Calu3 (cell line): ENCODE measurements around the gene ACTBL2. TPM values are rescaled to one million over a fixed set of nuclear protein-coding genes. Genes with fewer than 3 reads are reported as not detected.

Experiments used
- BruUV-seq: library from RNA; stranded (reverse); fragments of 400-500 nt; replicated peaks from 2 replicates; lab custom pipeline; 2021; lab: Mats Ljungman, UMichigan
- CTCF ChIA-PET: fragments of 300-600 bp; sonication (Branson Sonifier 250); formaldehyde crosslinking; loops from one replicate; lab custom pipeline; 2022; ENCODE audit warnings: antibody characterized with exemption; lab: Charles Lee
- DNase-seq: peaks from one replicate; pipeline ENCODE4 v3.0.0; 2022
- H3K27ac Mint-ChIP-seq: one replicate; pipeline ENCODE4 v1.8.0; 2022; ENCODE audit warnings: mixed read lengths; ENCODE audit not compliant: unreplicated experiment
- H3K27me3 Mint-ChIP-seq: one replicate; pipeline ENCODE4 v1.8.0; 2022; ENCODE audit warnings: mixed read lengths; ENCODE audit not compliant: unreplicated experiment
- H3K36me3 Mint-ChIP-seq: one replicate; pipeline ENCODE4 v1.8.0; 2022; ENCODE audit warnings: mild to moderate bottlenecking, moderate library complexity, mixed read lengths; ENCODE audit not compliant: insufficient read depth, unreplicated experiment
- H3K4me1 Mint-ChIP-seq: one replicate; pipeline ENCODE4 v1.8.0; 2022; ENCODE audit warnings: mild to moderate bottlenecking, low read depth, mixed read lengths; ENCODE audit not compliant: unreplicated experiment
- H3K4me3 Mint-ChIP-seq: one replicate; pipeline ENCODE4 v1.8.0; 2022; ENCODE audit warnings: mild to moderate bottlenecking, low read depth, moderate library complexity, mixed read lengths; ENCODE audit not compliant: unreplicated experiment
- H3K9me3 Mint-ChIP-seq: one replicate; pipeline ENCODE4 v1.8.0; 2022; ENCODE audit warnings: low read depth, mixed read lengths; ENCODE audit not compliant: unreplicated experiment
- intact Hi-C: fragments of 100-400 bp; cut with micrococcal nuclease; formaldehyde crosslinking; loops from one replicate; pipeline ENCODE4 v1.10.0; 2022; ENCODE audit not compliant: unreplicated experiment
- total RNA-seq: library from RNA; stranded (reverse); gene quantifications from 2 replicates; pipeline ENCODE4 v1.2.3, GENCODE V29; 2022
- TF ChIP-seq, protein P1 (sequence below): fragments of 200-600 bp; IDR thresholded peaks from one replicate; pipeline ENCODE4 v1.8.0; 2022; ENCODE audit warnings: antibody characterized with exemption; ENCODE audit not compliant: unreplicated experiment

The ACTBL2 gene
- total RNA-seq, 1 experiment from 2014 or later, result 0.45 TPM

DNA sequence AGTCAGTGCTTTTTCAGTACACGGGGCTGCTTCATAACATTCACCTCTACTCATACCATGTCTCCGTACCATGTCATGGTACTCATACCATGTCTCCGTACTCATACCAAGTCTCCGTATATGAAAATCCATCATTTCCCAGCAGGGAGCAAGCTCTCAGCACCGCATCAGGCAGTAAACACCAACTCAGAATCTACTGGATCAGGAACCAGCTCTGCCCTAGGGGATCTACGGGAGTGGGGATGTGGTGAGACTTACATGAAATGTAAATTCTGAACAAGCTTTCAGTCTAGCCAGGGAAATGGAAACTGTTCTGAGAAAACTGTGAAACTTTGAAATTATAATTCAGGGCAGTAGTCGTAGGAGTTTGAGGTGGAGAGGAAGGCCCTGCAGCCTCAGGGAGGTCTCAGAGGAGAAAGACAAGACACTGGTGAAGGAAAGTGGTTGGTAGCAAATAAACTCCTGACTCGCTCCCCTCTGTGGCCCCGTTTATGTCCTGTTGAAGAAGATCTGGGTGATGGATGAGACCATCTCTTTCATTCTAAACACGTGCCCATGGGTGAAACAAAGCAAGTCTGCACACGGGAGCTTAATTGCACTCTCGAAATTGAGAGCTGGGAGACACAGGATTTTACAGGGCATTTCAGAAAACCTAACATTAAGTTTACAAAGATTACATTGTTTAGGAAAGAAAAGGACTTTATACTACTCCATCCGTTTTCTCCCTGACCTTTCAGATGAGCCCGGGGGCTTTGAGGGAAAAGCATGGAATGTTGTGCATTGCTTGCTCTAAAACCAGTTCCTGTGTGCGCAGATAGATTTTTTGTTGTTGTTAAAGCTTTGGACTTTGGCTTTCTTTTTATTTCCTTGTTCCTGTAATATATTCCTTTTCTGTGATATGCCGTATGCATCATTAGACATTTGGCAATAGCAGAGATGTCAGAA, 26.8 kb downstream of the ACTBL2 start:
- no peaks in the 10 kb centered on the region for H3K9me3 Mint-ChIP-seq
- intact Hi-C loops, result loop anchor here (1.0 to 2.0 kb wide), 2 partner anchors 19 to 39 kb away; no protein-coding TSS in a partner anchor
- H3K27ac Mint-ChIP-seq, result peak overlapping the region; percentile 71
- peak overlapping the region; percentile 6 for H3K4me3 Mint-ChIP-seq
- CTCF ChIA-PET, result interaction anchor here (0.6 to 2.1 kb wide), 7 partner anchors 14 to 421 kb away, joined by 3 to 5 read pairs (median 3); no protein-coding TSS in a partner anchor
- H3K4me1 Mint-ChIP-seq, result peaks cover 63% of the 10 kb centered on the region
- no peaks in the 10 kb centered on the region for H3K36me3 Mint-ChIP-seq
- DNase-seq, result peak; percentile 56
- TF ChIP-seq, protein P1, sequence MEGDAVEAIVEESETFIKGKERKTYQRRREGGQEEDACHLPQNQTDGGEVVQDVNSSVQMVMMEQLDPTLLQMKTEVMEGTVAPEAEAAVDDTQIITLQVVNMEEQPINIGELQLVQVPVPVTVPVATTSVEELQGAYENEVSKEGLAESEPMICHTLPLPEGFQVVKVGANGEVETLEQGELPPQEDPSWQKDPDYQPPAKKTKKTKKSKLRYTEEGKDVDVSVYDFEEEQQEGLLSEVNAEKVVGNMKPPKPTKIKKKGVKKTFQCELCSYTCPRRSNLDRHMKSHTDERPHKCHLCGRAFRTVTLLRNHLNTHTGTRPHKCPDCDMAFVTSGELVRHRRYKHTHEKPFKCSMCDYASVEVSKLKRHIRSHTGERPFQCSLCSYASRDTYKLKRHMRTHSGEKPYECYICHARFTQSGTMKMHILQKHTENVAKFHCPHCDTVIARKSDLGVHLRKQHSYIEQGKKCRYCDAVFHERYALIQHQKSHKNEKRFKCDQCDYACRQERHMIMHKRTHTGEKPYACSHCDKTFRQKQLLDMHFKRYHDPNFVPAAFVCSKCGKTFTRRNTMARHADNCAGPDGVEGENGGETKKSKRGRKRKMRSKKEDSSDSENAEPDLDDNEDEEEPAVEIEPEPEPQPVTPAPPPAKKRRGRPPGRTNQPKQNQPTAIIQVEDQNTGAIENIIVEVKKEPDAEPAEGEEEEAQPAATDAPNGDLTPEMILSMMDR, result no peak
- H3K27me3 Mint-ChIP-seq, result no peaks in the 10 kb centered on the region
- BruUV-seq, result no TSS peak

DNA sequence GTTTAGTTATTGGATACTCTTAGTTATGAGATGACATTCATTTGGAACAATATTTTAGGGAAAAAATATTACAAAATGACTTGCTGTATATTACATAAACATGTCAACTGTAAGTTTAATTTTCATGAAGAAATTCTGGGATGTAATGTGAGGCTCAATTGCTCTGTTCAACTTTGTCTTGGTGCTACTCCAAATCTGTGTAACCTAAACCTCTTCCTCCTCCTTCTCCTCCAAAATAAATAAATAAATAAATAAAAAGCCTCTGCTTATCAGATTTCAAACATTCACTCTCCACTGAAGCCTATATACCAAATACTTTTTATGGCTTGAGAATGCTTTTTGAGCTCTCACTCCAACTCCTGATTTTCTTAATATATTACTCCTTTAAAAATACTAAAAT, 27.7 kb downstream of the ACTBL2 start:
- peaks cover 71% of the 10 kb centered on the region for H3K4me1 Mint-ChIP-seq
- BruUV-seq, result no TSS peak
- CTCF ChIA-PET, result no interaction called here
- H3K4me3 Mint-ChIP-seq, result no peak overlapping the region
- H3K27me3 Mint-ChIP-seq, result no peaks in the 10 kb centered on the region
- no peaks in the 10 kb centered on the region for H3K36me3 Mint-ChIP-seq
- peaks cover 2% of the 10 kb centered on the region for H3K9me3 Mint-ChIP-seq
- intact Hi-C loops, result no loop called here
- DNase-seq, result no peak
- H3K27ac Mint-ChIP-seq, result peak overlapping the region; percentile 71
- TF ChIP-seq, protein P1, result no peak

DNA sequence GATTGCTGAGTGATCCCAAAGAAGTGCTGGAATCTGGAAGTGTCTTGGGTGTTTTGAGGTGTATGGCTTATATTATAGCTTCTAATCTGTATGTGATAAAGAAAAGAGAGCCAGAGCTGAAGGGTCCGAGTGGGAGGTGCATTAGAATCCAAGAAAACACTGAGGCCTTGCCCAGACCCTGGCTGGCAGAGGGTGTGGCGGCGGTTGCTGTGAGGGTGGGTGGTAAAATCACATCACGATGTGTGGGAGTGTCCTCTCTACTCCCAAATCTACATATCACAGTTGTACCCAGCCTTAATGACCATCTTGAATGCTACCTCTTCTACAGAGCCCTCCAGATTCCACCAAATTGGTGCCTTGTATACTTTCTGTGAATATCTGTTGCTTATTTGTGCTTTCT, 28.9 kb downstream of the ACTBL2 start:
- Mint-ChIP-seq H3K4me3 (no peak overlapping the region), H3K36me3 (no peaks in the 10 kb centered on the region), H3K27ac (peak overlapping the region; percentile 42), H3K4me1 (peaks cover 64% of the 10 kb centered on the region), H3K27me3 (no peaks in the 10 kb centered on the region), H3K9me3 (peaks cover 3% of the 10 kb centered on the region)
- TF ChIP-seq, protein P1, result no peak
- intact Hi-C loops, result no loop called here
- no peak for DNase-seq
- BruUV-seq, result no TSS peak
- CTCF ChIA-PET, result no interaction called here

DNA sequence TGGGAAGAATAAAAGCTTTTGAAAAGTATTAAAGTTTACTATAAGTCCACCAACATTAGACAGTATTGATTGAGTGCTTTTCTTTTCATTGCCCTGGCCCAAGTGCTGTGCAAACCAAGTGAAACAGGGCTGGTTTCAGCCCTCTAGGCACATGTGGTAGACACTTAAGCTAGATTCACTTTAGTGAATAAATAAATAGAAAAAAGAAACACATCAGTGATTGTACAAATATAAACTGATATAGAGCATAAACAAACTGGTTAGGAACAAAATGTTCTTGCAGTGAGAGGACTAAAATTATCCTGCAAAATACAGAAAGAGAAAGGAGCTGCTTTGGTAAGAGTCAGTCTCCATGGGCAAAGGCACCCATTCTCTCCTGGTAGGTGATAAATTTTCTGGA, 29.7 kb downstream of the ACTBL2 start:
- peaks cover 61% of the 10 kb centered on the region for H3K4me1 Mint-ChIP-seq
- no TSS peak for BruUV-seq
- H3K9me3 Mint-ChIP-seq, result peaks cover 3% of the 10 kb centered on the region
- no peak for DNase-seq
- CTCF ChIA-PET, result no interaction called here
- TF ChIP-seq, protein P1, result no peak
- H3K27ac Mint-ChIP-seq, result peak overlapping the region; percentile 42
- H3K4me3 Mint-ChIP-seq, result no peak overlapping the region
- intact Hi-C loops, result no loop called here
- H3K36me3 Mint-ChIP-seq, result no peaks in the 10 kb centered on the region
- no peaks in the 10 kb centered on the region for H3K27me3 Mint-ChIP-seq
